GM12878 (cell line): ENCODE measurements around the gene ASTN1. TPM values are rescaled to one million over a fixed set of nuclear protein-coding genes. Genes with fewer than 3 reads are reported as not detected.

ENCODE experiments used
- ATAC-seq: fragments of 200-7000 bp; cut with Tn5 transposase; 3 replicates; pipeline ENCODE4 v1.9.1; 2020; ENCODE audit warnings: mild to moderate bottlenecking, moderate library complexity
- BruUV-seq: library from RNA; stranded (reverse); fragments of 400-500 nt; replicated peaks from 2 replicates; lab custom pipeline; 2021; lab: Mats Ljungman, UMichigan
- CTCF ChIA-PET: fragments of 300-600 bp; sonication (Branson Sonifier 250); formaldehyde crosslinking; extraction: SDS; loops from one replicate; lab custom pipeline; 2021; ENCODE audit warnings: inconsistent platforms; lab: Yijun Ruan, JAX
- POLR2A ChIA-PET: fragments of 350-600 bp; formaldehyde crosslinking; extraction: SDS; loops from one replicate; lab custom pipeline; 2021; ENCODE audit warnings: inconsistent platforms; lab: Charles Lee
- RAD21 ChIA-PET: fragments of 300-600 bp; sonication (Branson Sonifier 250); formaldehyde crosslinking; loops from one replicate; lab custom pipeline; 2023; ENCODE audit warnings: antibody characterized with exemption; ENCODE audit not compliant: unreplicated experiment; lab: Charles Lee
- SMC1A ChIA-PET: fragments of 300-600 bp; sonication (Branson Sonifier 250); formaldehyde crosslinking; loops from one replicate; lab custom pipeline; 2023; ENCODE audit not compliant: unreplicated experiment, uncharacterized antibody; lab: Charles Lee
- DNase-seq: peaks from one replicate; pipeline ENCODE4 v3.0.0-alpha.2; 2011; ENCODE audit warnings: low read depth, low spot score
- FAIRE-seq: peaks from 3 replicates; lab custom pipeline; 2011; peaks lifted over from hg19 to GRCh38; lab: Jason Lieb, UNC
- H2AFZ ChIP-seq: 2 replicates; pipeline ENCODE4 v1.6.0; 2011; ENCODE audit warnings: low read depth, low read length, control low read depth; ENCODE audit not compliant: control insufficient read depth
- H3K27ac ChIP-seq: 2 replicates; pipeline ENCODE4 v1.5.1; 2011; ENCODE audit warnings: control low read depth; ENCODE audit not compliant: control insufficient read depth, insufficient read depth
- H3K27me3 ChIP-seq, 2 experiments: replicated peaks in 1 of 2; 2 replicates each; pipeline versions ENCODE4 v1.6.0 to v1.6.1; 2011; ENCODE audit warnings: low read length in 1 of 2; ENCODE audit not compliant: control insufficient read depth in 2 of 2, insufficient read depth in 2 of 2
- H3K36me3 ChIP-seq, 2 experiments: 2 replicates each; pipeline ENCODE4 v1.5.1; 2011; ENCODE audit warnings: low read length in 1 of 2; ENCODE audit not compliant: control insufficient read depth in 2 of 2, insufficient read depth in 2 of 2
- H3K4me1 ChIP-seq: 2 replicates; pipeline ENCODE4 v1.6.1; 2011; ENCODE audit warnings: mild to moderate bottlenecking, low read length, moderate library complexity, mixed read lengths; ENCODE audit not compliant: control insufficient read depth, insufficient read depth
- H3K4me2 ChIP-seq: 2 replicates; pipeline ENCODE4 v1.6.0; 2011; ENCODE audit warnings: control low read depth; ENCODE audit not compliant: control insufficient read depth, insufficient read depth
- H3K4me3 ChIP-seq: fragments of 200-600 bp; sonication (generic); 2 replicates; pipeline ENCODE4 v1.5.1; 2016
- H3K79me2 ChIP-seq: 2 replicates; pipeline ENCODE4 v1.6.0; 2011; ENCODE audit warnings: low read length; ENCODE audit not compliant: control insufficient read depth, insufficient read depth
- H3K9ac ChIP-seq: 2 replicates; pipeline ENCODE4 v1.8.0; 2011; ENCODE audit warnings: low read length, control low read depth, mixed read lengths; ENCODE audit not compliant: control insufficient read depth, insufficient read depth
- H3K9me3 ChIP-seq: replicated peaks from 3 replicates; pipeline ENCODE4 v1.5.1; 2011; ENCODE audit warnings: mild to moderate bottlenecking, low read length; ENCODE audit not compliant: control insufficient read depth, insufficient read depth
- H4K20me1 ChIP-seq: 2 replicates; pipeline ENCODE4 v1.6.0; 2011; ENCODE audit not compliant: control insufficient read depth, insufficient read depth
- BHLHE40 ChIP-seq, 2 experiments: fragments of 450-650 bp in 1 of 2; IDR thresholded peaks; 2 replicates each; pipeline ENCODE4 v1.6.1; 2011 to 2017; ENCODE audit warnings: low read depth in 2 of 2, borderline replicate concordance in 1 of 2, improper control_type of control experiment in 1 of 2, low read length in 1 of 2, mild to moderate bottlenecking in 1 of 2
- NFYA ChIP-seq: IDR thresholded peaks from 2 replicates; pipeline ENCODE4 v1.6.1; 2011; ENCODE audit warnings: low read depth, mild to moderate bottlenecking, low read length, improper control_type of control experiment, borderline replicate concordance
- NFYB ChIP-seq: IDR thresholded peaks from 2 replicates; pipeline ENCODE4 v1.6.1; 2011; ENCODE audit warnings: low read depth, mild to moderate bottlenecking, low read length, improper control_type of control experiment, moderate library complexity; ENCODE audit not compliant: insufficient read depth
- RELA ChIP-seq: fragments of 450-650 bp; IDR thresholded peaks from 2 replicates; pipeline ENCODE4 v1.8.0; 2014; ENCODE audit warnings: borderline replicate concordance; ENCODE audit not compliant: partially characterized antibody
- SPI1 ChIP-seq: IDR thresholded peaks from 2 replicates; pipeline ENCODE4 v1.6.1; 2011; ENCODE audit warnings: low read depth, mild to moderate bottlenecking, low read length, moderate library complexity, borderline replicate concordance; ENCODE audit not compliant: insufficient read depth
- USF2 ChIP-seq: IDR thresholded peaks from 2 replicates; pipeline ENCODE4 v1.6.1; 2011; ENCODE audit warnings: low read depth, low read length, improper control_type of control experiment, borderline replicate concordance
- WRNIP1 ChIP-seq: IDR thresholded peaks from 2 replicates; pipeline ENCODE4 v1.6.1; 2011; ENCODE audit warnings: low read depth, low read length, improper control_type of control experiment, borderline replicate concordance
- ZNF207 ChIP-seq: fragments of 450-650 bp; IDR thresholded peaks from 2 replicates; pipeline ENCODE4 v1.6.1; 2014; ENCODE audit warnings: antibody characterized with exemption, mild to moderate bottlenecking, borderline replicate concordance
- ZNF217 ChIP-seq: fragments of 450-650 bp; IDR thresholded peaks from 2 replicates; pipeline ENCODE4 v1.6.1; 2017; ENCODE audit warnings: antibody characterized with exemption, mild to moderate bottlenecking
- ZNF592 ChIP-seq: fragments of 450-650 bp; IDR thresholded peaks from 2 replicates; pipeline ENCODE4 v1.6.1; 2017; ENCODE audit warnings: mild to moderate bottlenecking, moderate library complexity
- ZZZ3 ChIP-seq: IDR thresholded peaks from 2 replicates; pipeline ENCODE4 v1.6.1; 2011; ENCODE audit warnings: low read depth; ENCODE audit not compliant: control insufficient read depth, insufficient read length
- WGBS: methylation state at CpG from one replicate; pipeline ENCODE4 v1.1.6; 2016; ENCODE audit warnings: low lambda C conversion rate; ENCODE audit not compliant: insufficient replicate concordance, insufficient coverage; ENCODE audit errors: missing lambda C conversion rate; 5-methylcytosine and 5-hydroxymethylcytosine counted together
- in situ Hi-C: fragments of 300-500 bp; cut with MboI; formaldehyde crosslinking; loops from 9 replicates; pipeline ENCODE4 v1.14.3; 2018; ENCODE audit warnings: mixed read lengths
- intact Hi-C: fragments of 100-400 bp; cut with micrococcal nuclease; formaldehyde crosslinking; loops from one replicate; pipeline ENCODE4 v1.14.2; 2022; ENCODE audit not compliant: unreplicated experiment
- polyA plus RNA-seq, 11 experiments: library from polyadenylated mRNA; depleted of rRNA in 4 of 11; unstranded in 6 of 11; stranded (reverse) in 5 of 11; fragments of >200 nt; fragmentation: Nextera tagmentation in 4 of 11; fragmentation: Illumina TruSeq in 1 of 11; extraction: Ambion mirVana in 4 of 11; extraction: Trizol in 1 of 11; gene quantifications; 1 replicate in 1 of 11; 2 replicates in 10 of 11; pipeline versions ENCODE4 v1.2.1 to v1.2.3, GENCODE V29; 2011 to 2016; ENCODE audit warnings: inconsistent platforms in 2 of 11, missing spikeins in 2 of 11, low read depth in 1 of 11
- total RNA-seq, 4 experiments: library from RNA; depleted of rRNA in 3 of 4; stranded (reverse); fragments of >200 nt in 3 of 4; fragmentation: Illumina TruSeq in 1 of 4; extraction: Trizol in 1 of 4; gene quantifications; 2 replicates each; pipeline versions ENCODE4 v1.2.1 to v1.2.3, GENCODE V29; 2013 to 2021
- TF ChIP-seq, protein P1 (sequence below): fragments of 450-650 bp; conservative IDR thresholded peaks from 2 replicates; pipeline ENCODE4 v1.6.1; 2017; ENCODE audit warnings: mild to moderate bottlenecking, moderate library complexity
- TF ChIP-seq, protein P2 (sequence below): fragments of 450-650 bp; IDR thresholded peaks from 2 replicates; pipeline ENCODE4 v1.6.1; 2017; ENCODE audit warnings: antibody characterized with exemption, mild to moderate bottlenecking, moderate library complexity

Gene ASTN1
- total and polyA plus RNA-seq, 10 of the 15 experiments (the other 5 are each of a cell fraction or from before 2014, with no cell fraction given), result 0.04 TPM; not detected in 9

DNA sequence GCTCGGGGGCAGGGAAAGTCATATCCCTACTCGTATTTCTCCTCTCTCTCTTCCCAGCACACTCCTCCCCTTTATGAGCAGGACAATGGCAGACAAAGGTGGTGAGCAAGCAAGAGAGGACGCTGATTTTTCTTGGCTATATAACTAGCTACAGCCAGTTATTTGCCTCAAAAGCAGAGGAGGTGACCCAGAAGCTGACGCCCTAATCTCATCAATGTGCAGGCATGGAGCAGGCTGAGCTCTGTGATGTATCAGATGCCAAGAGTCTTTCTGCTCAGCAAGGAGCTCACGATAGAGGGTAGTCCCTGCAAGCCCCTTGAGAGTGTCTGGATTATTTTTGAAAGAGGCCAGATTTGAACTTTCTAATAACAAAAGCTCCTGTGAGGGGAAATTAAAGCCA is 75.5 kb downstream of the ASTN1 start:
- H4K20me1 ChIP-seq, result no peaks in the 10 kb centered on the region
- no TSS peak for BruUV-seq
- intact Hi-C loops (no loop called here), in situ Hi-C loops (no loop called here)
- H3K79me2 ChIP-seq, result no peaks in the 10 kb centered on the region
- POLR2A ChIA-PET, result no interaction called here
- CTCF ChIA-PET, result no interaction called here
- H3K4me3 ChIP-seq, result no peak overlapping the region
- H3K36me3 ChIP-seq, result no peaks in the 10 kb centered on the region
- ATAC-seq (no peak), FAIRE-seq (no peak), DNase-seq (no peak)
- RAD21 ChIA-PET, result no interaction called here
- H3K4me2 ChIP-seq, result no peak overlapping the region
- no peak overlapping the region for H3K9ac ChIP-seq
- H3K4me1 ChIP-seq, result no peaks in the 10 kb centered on the region
- TF ChIP-seq SPI1 (no peak), ZZZ3 (no peak), ZNF217 (no peak), NFYA (no peak), NFYB (no peak), ZNF207 (no peak), WRNIP1 (no peak), BHLHE40 (IDR thresholded peaks at IDR 0.05; ENCODE audit: borderline replicate concordance in 1 of 2, low read depth in 2 of 2, low read length in 1 of 2) (no peak), RELA (no peak), ZNF592 (no peak), USF2 (no peak)
- TF ChIP-seq, protein P1, sequence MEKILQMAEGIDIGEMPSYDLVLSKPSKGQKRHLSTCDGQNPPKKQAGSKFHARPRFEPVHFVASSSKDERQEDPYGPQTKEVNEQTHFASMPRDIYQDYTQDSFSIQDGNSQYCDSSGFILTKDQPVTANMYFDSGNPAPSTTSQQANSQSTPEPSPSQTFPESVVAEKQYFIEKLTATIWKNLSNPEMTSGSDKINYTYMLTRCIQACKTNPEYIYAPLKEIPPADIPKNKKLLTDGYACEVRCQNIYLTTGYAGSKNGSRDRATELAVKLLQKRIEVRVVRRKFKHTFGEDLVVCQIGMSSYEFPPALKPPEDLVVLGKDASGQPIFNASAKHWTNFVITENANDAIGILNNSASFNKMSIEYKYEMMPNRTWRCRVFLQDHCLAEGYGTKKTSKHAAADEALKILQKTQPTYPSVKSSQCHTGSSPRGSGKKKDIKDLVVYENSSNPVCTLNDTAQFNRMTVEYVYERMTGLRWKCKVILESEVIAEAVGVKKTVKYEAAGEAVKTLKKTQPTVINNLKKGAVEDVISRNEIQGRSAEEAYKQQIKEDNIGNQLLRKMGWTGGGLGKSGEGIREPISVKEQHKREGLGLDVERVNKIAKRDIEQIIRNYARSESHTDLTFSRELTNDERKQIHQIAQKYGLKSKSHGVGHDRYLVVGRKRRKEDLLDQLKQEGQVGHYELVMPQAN, result no peak
- TF ChIP-seq, protein P2, sequence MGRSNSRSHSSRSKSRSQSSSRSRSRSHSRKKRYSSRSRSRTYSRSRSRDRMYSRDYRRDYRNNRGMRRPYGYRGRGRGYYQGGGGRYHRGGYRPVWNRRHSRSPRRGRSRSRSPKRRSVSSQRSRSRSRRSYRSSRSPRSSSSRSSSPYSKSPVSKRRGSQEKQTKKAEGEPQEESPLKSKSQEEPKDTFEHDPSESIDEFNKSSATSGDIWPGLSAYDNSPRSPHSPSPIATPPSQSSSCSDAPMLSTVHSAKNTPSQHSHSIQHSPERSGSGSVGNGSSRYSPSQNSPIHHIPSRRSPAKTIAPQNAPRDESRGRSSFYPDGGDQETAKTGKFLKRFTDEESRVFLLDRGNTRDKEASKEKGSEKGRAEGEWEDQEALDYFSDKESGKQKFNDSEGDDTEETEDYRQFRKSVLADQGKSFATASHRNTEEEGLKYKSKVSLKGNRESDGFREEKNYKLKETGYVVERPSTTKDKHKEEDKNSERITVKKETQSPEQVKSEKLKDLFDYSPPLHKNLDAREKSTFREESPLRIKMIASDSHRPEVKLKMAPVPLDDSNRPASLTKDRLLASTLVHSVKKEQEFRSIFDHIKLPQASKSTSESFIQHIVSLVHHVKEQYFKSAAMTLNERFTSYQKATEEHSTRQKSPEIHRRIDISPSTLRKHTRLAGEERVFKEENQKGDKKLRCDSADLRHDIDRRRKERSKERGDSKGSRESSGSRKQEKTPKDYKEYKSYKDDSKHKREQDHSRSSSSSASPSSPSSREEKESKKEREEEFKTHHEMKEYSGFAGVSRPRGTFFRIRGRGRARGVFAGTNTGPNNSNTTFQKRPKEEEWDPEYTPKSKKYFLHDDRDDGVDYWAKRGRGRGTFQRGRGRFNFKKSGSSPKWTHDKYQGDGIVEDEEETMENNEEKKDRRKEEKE, result no peak
- H3K27me3 ChIP-seq, result no peaks in the 10 kb centered on the region
- no peak overlapping the region for H3K27ac ChIP-seq
- 1% methylated on average over 5 of the region's 5 CpGs for WGBS
- no peak overlapping the region for H2AFZ ChIP-seq
- H3K9me3 ChIP-seq, result no peaks in the 10 kb centered on the region
- SMC1A ChIA-PET, result no interaction called here
